Activated naive CD4-positive, alpha-beta T cell (primary cell): ENCODE data around the gene ZMIZ1.
"Not testable (repeated sequence)": the region's sequence is repeated elsewhere in the genome, so short reads cannot be mapped to it uniquely, and the experiment has no call there.

Source experiments
- DNase-seq, 4 experiments: peaks; one replicate each; lab custom pipeline; 2025; lab: John Stamatoyannopoulos, UW

The ZMIZ1 gene

GRCh38 chr10:79031723-79032122, 37.0 kb upstream of the ZMIZ1 start:
- DNase-seq: no peak

GRCh38 chr10:79034271-79034876, 34.4 kb upstream of the ZMIZ1 start:
- no peak for DNase-seq

- not testable (repeated sequence) for DNase-seq
Measured at GRCh38 chr10:79036416-79036815, 32.4 kb upstream of the ZMIZ1 start.

GRCh38 chr10:79038104-79038840, 30.5 kb upstream of the ZMIZ1 start:
- no peak for DNase-seq

GRCh38 chr10:79038841-79039201, 29.9 kb upstream of the ZMIZ1 start:
- no peak for DNase-seq

- no peak for DNase-seq
Measured at GRCh38 chr10:79042639-79043411, 25.9 kb upstream of the ZMIZ1 start.

- no peak for DNase-seq
Measured at GRCh38 chr10:79044036-79044632, 24.6 kb upstream of the ZMIZ1 start.

GRCh38 chr10:79044846-79045245, 23.9 kb upstream of the ZMIZ1 start:
- DNase-seq: no peak

GRCh38 chr10:79045566-79046175, 23.1 kb upstream of the ZMIZ1 start:
- DNase-seq: no peak

GRCh38 chr10:79046326-79046725, 22.4 kb upstream of the ZMIZ1 start:
- DNase-seq: no peak

GRCh38 chr10:79046741-79047583, 21.8 kb upstream of the ZMIZ1 start:
- DNase-seq: no peak

- DNase-seq: no peak
Measured at GRCh38 chr10:79047584-79047874, 21.2 kb upstream of the ZMIZ1 start.

- peak in 2 of 4 experiments; percentile 54 to 60 for DNase-seq
Measured at GRCh38 chr10:79047875-79048638, 20.7 kb upstream of the ZMIZ1 start.

- DNase-seq: no peak
Measured at GRCh38 chr10:79048639-79049550, 19.9 kb upstream of the ZMIZ1 start.

GRCh38 chr10:79049931-79050895, 18.6 kb upstream of the ZMIZ1 start:
- no peak for DNase-seq

- DNase-seq: no peak
Measured at GRCh38 chr10:79050896-79051555, 17.7 kb upstream of the ZMIZ1 start.

GRCh38 chr10:79051766-79052165, 17.0 kb upstream of the ZMIZ1 start:
- DNase-seq: no peak
